Measurements from ENCODE around the gene QRFP.
"Not testable (repeated sequence)": the region's sequence is repeated elsewhere in the genome, so short reads cannot be mapped to it uniquely, and the experiment has no call there.

The QRFP gene

GRCh38 chr9:130865921-130866320 lies 30.7 kb downstream of the QRFP start:
- TF ChIP-seq POLR2A (IDR thresholded peaks at IDR 0.05; ENCODE audit: low read depth, low read length), result no peak
- DNase-seq (ENCODE audit: insufficient read length, low spot score), result no peak
- no peak for FAIRE-seq

GRCh38 chr9:130864541-130864940 lies 32.1 kb downstream of the QRFP start:
- no peak for TF ChIP-seq POLR2A (IDR thresholded peaks at IDR 0.05; ENCODE audit: low read depth, low read length)
- DNase-seq (ENCODE audit: insufficient read length, low spot score), result no peak
- FAIRE-seq, result no peak

DNA sequence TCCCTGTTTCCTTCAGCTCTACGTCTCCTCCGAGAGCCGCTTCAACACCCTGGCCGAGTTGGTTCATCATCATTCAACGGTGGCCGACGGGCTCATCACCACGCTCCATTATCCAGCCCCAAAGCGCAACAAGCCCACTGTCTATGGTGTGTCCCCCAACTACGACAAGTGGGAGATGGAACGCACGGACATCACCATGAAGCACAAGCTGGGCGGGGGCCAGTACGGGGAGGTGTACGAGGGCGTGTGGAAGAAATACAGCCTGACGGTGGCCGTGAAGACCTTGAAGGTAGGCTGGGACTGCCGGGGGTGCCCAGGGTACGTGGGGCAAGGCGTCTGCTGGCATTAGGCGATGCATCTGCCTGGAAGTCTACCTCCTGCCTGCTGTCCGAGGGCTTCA lies 33.9 kb downstream of the QRFP start:
- FAIRE-seq, result no peak
- TF ChIP-seq POLR2A (IDR thresholded peaks at IDR 0.05; ENCODE audit: low read depth, low read length), result no peak
- no peak for DNase-seq (ENCODE audit: insufficient read length, low spot score)

GRCh38 chr9:130862217-130862616 lies 34.4 kb downstream of the QRFP start:
- no peak for DNase-seq (ENCODE audit: insufficient read length, low spot score)
- no peak for FAIRE-seq
- no peak for TF ChIP-seq POLR2A (IDR thresholded peaks at IDR 0.05; ENCODE audit: low read depth, low read length)

GRCh38 chr9:130861372-130862180 lies 35.0 kb downstream of the QRFP start:
- DNase-seq (ENCODE audit: insufficient read length, low spot score) (no peak), FAIRE-seq (no peak)
- no peak for TF ChIP-seq POLR2A (IDR thresholded peaks at IDR 0.05; ENCODE audit: low read depth, low read length)

- TF ChIP-seq POLR2A (IDR thresholded peaks at IDR 0.05; ENCODE audit: low read depth, low read length), result no peak
- DNase-seq (ENCODE audit: insufficient read length, low spot score) (no peak), FAIRE-seq (no peak)
These were observed 35.9 kb downstream of the QRFP start for GRCh38 chr9:130860458-130861316.

GRCh38 chr9:130858739-130859705 lies 37.6 kb downstream of the QRFP start:
- no peak for FAIRE-seq
- TF ChIP-seq POLR2A (IDR thresholded peaks at IDR 0.05; ENCODE audit: low read depth, low read length), result no peak
- no peak for DNase-seq (ENCODE audit: insufficient read length, low spot score)

GRCh38 chr9:130857864-130858738 lies 38.5 kb downstream of the QRFP start:
- DNase-seq (ENCODE audit: insufficient read length, low spot score), result no peak
- TF ChIP-seq POLR2A (IDR thresholded peaks at IDR 0.05; ENCODE audit: low read depth, low read length), result no peak
- FAIRE-seq, result no peak

DNA sequence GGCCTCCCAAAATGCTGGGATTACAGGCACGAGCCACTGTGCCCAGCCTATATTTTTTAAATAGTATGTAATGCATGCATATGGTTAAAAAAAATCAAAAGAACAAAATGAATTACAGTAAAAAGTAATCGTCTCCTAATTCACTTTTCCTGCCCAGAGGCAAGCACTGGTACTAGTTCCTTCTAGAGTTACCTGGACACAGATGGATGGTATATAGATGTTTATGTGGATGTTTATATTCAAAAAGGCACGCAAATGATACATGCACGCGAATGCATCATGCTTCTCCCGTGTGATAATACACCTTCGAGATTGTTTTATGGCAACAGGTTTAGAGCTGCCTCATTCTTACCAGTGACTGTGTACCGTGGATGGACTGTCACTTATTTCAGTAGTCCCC lies 40.1 kb downstream of the QRFP start:
- no peak for DNase-seq (ENCODE audit: insufficient read length, low spot score)
- FAIRE-seq, result no peak
- no peak for TF ChIP-seq POLR2A (IDR thresholded peaks at IDR 0.05; ENCODE audit: low read depth, low read length)

- no peak for TF ChIP-seq POLR2A (IDR thresholded peaks at IDR 0.05; ENCODE audit: low read depth, low read length)
- no peak for FAIRE-seq
- no peak for DNase-seq (ENCODE audit: insufficient read length, low spot score)
These were observed 41.8 kb downstream of the QRFP start for GRCh38 chr9:130854835-130855234.

- no peak for FAIRE-seq
- TF ChIP-seq POLR2A (IDR thresholded peaks at IDR 0.05; ENCODE audit: low read depth, low read length), result no peak
- DNase-seq (ENCODE audit: insufficient read length, low spot score), result no peak
These were observed 42.5 kb downstream of the QRFP start for GRCh38 chr9:130854092-130854491.

DNA sequence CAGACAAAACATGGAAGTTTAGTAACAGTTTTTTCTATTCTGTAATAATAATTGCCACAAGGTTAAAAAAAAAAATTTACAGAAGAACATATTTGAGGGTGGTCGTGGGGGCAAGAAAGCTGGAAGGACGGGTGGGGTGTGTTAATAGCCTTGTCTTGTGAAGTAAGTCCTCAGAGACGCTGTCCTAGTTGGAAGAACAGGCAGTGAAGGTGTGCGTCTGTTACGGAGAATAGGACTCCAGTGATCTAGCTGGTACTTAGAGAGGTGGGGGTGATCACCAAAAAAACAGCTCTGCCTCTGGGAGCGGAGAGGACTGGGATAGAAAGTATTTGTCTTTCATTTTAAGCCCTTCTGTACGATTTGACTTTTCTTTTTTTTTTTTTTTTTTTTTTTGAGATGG lies 43.8 kb downstream of the QRFP start:
- no peak for TF ChIP-seq POLR2A (IDR thresholded peaks at IDR 0.05; ENCODE audit: low read depth, low read length)
- no peak for FAIRE-seq
- no peak for DNase-seq (ENCODE audit: insufficient read length, low spot score)

- DNase-seq (ENCODE audit: insufficient read length, low spot score), result no peak
- TF ChIP-seq POLR2A (IDR thresholded peaks at IDR 0.05; ENCODE audit: low read depth, low read length), result no peak
- FAIRE-seq, result no peak
These were observed 47.3 kb downstream of the QRFP start for GRCh38 chr9:130849356-130849755.

- FAIRE-seq; DNase-seq (ENCODE audit: insufficient read length, low spot score): not testable (repeated sequence)
These were observed 48.1 kb downstream of the QRFP start for GRCh38 chr9:130848514-130848913.

All from H54 (cell line).